K562 (cell line): ENCODE data around the gene SRCIN1. TPM values are rescaled to one million over a fixed set of nuclear protein-coding genes. Genes with fewer than 3 reads are reported as not detected.

ENCODE experiments used
- ARID2 ChIP-seq: fragments of 450-650 bp; IDR thresholded peaks from 2 replicates; pipeline ENCODE4 v1.6.1; 2017; ENCODE audit warnings: antibody characterized with exemption, mild to moderate bottlenecking
- ATF7 ChIP-seq: fragments of 450-650 bp; IDR thresholded peaks from 2 replicates; pipeline ENCODE4 v1.7.1; 2014; ENCODE audit warnings: mild to moderate bottlenecking, moderate library complexity
- CBFB ChIP-seq: sonication (generic); formaldehyde crosslinking; IDR thresholded peaks from 2 replicates; pipeline ENCODE4 v1.4.0; 2020; ENCODE audit warnings: mild to moderate bottlenecking, missing genetic modification reagents
- CTCFL ChIP-seq: IDR thresholded peaks from 2 replicates; pipeline ENCODE4 v1.6.1; 2011; ENCODE audit warnings: borderline replicate concordance, low read depth, mild to moderate bottlenecking, moderate library complexity, low read length; ENCODE audit not compliant: insufficient read depth, poor library complexity, severe bottlenecking
- DIDO1 ChIP-seq: fragments of 450-650 bp; IDR thresholded peaks from 2 replicates; pipeline ENCODE4 v1.6.1; 2016; ENCODE audit warnings: low read depth, missing biosample characterization, missing genetic modification characterization
- GTF3C2 ChIP-seq: IDR thresholded peaks from 3 replicates; pipeline ENCODE4 v1.6.1; 2011; ENCODE audit warnings: borderline replicate concordance, mild to moderate bottlenecking, moderate library complexity; ENCODE audit not compliant: insufficient read length; ENCODE audit errors: extremely low read depth
- HDAC1 ChIP-seq, 2 experiments: fragments of 450-650 bp; IDR thresholded peaks; 2 replicates each; pipeline ENCODE4 v1.6.1; 2016 to 2017; ENCODE audit warnings: inconsistent platforms in 1 of 2, mild to moderate bottlenecking in 1 of 2, moderate library complexity in 1 of 2
- IRF1 ChIP-seq: sonication (generic); formaldehyde crosslinking; IDR thresholded peaks from 2 replicates; pipeline ENCODE4 v1.8.0; 2022; ENCODE audit warnings: missing genetic modification reagents, mild to moderate bottlenecking, borderline replicate concordance
- MAFF ChIP-seq: IDR thresholded peaks from 2 replicates; pipeline ENCODE4 v1.6.1; 2012; ENCODE audit warnings: low read length, improper control_type of control experiment
- NFYB ChIP-seq: IDR thresholded peaks from 2 replicates; pipeline ENCODE4 v1.6.1; 2011; ENCODE audit warnings: mild to moderate bottlenecking, moderate library complexity; ENCODE audit not compliant: insufficient read length; ENCODE audit errors: extremely low read depth
- NR3C1 ChIP-seq: sonication (generic); formaldehyde crosslinking; IDR thresholded peaks from 2 replicates; pipeline ENCODE4 v1.8.1; 2022; ENCODE audit warnings: missing genetic modification reagents
- POLR2A ChIP-seq: fragments of 450-650 bp; conservative IDR thresholded peaks from 2 replicates; pipeline ENCODE4 v1.6.1; 2016
- PRDM10 ChIP-seq: fragments of 450-650 bp; IDR thresholded peaks from 2 replicates; pipeline ENCODE4 v1.6.1; 2018; ENCODE audit not compliant: partially characterized antibody
- SIX5 ChIP-seq, 2 experiments: IDR thresholded peaks; 2 replicates each; pipeline ENCODE4 v1.6.1; 2011; ENCODE audit warnings: low read length in 2 of 2, borderline replicate concordance in 1 of 2, low read depth in 1 of 2, mild to moderate bottlenecking in 1 of 2, moderate library complexity in 1 of 2; ENCODE audit not compliant: insufficient read depth in 1 of 2
- SREBF2 ChIP-seq: sonication (generic); formaldehyde crosslinking; IDR thresholded peaks from 2 replicates; pipeline ENCODE4 v1.4.0; 2020; ENCODE audit warnings: mild to moderate bottlenecking, missing genetic modification reagents
- polyA plus RNA-seq, 8 experiments: library from polyadenylated mRNA; depleted of rRNA in 4 of 8; stranded (reverse) in 5 of 8; unstranded in 3 of 8; fragments of >200 nt; fragmentation: Nextera tagmentation in 2 of 8; fragmentation: Illumina TruSeq in 1 of 8; extraction: Ambion mirVana in 2 of 8; extraction: Trizol in 1 of 8; gene quantifications; 2 replicates each; pipeline versions ENCODE4 v1.2.1 to v1.2.3, GENCODE V29; 2011 to 2014; ENCODE audit warnings: inconsistent platforms in 1 of 8, missing spikeins in 1 of 8
- total RNA-seq, 7 experiments: library from RNA; depleted of rRNA in 6 of 7; stranded (reverse); fragments of >200 nt in 6 of 7; fragmentation: Illumina TruSeq in 2 of 7; extraction: Trizol in 2 of 7; gene quantifications; 2 replicates each; pipeline versions ENCODE4 v1.2.1 to v1.2.3, GENCODE V29; 2011 to 2021; ENCODE audit warnings: low replicate concordance in 1 of 7

The SRCIN1 gene
- total and polyA plus RNA-seq, 9 of the 15 experiments (the other 6 are each of a cell fraction or from before 2014, with no cell fraction given), result 0.09 to 0.33 (median 0.13) TPM; not detected in 6

GRCh38 chr17:38557836-38558727 is 47.7 kb downstream of the SRCIN1 start (continued):
- TF ChIP-seq CTCFL, result peak; percentile 57
- TF ChIP-seq NR3C1 (CRISPR knock-in tag), result no peak
- TF ChIP-seq GTF3C2, result no peak
- no peak for TF ChIP-seq NFYB
- TF ChIP-seq IRF1 (CRISPR knock-in tag), result no peak
- no peak for TF ChIP-seq SIX5 (IDR thresholded peaks at IDR 0.05; ENCODE audit: borderline replicate concordance in 1 of 2, insufficient read depth in 1 of 2, low read depth in 1 of 2, low read length in 2 of 2)
- TF ChIP-seq MAFF, result no peak
- no peak for TF ChIP-seq SREBF2 (CRISPR knock-in tag)
- TF ChIP-seq DIDO1, result no peak
- TF ChIP-seq ARID2, result no peak
- no peak for TF ChIP-seq CBFB (CRISPR knock-in tag)
- 0 out of 4 replicates have a peak, but pooled peaks of 1 of the 2 experiments have one; percentile 23 for TF ChIP-seq HDAC1 (IDR thresholded peaks at IDR 0.05)
- peak; percentile 57; the same call in 1 of the 2 replicates for TF ChIP-seq ATF7
- no peak for TF ChIP-seq POLR2A
- TF ChIP-seq PRDM10, result no peak
